C4-2B (cell line): Measurements from ENCODE around the gene CNGA3.

Source experiments
- CTCF ChIP-seq: fragments of 450-650 bp; conservative IDR thresholded peaks from 2 replicates; pipeline ENCODE4 v1.5.1; 2017; ENCODE audit warnings: mild to moderate bottlenecking
- ZFX ChIP-seq: fragments of 450-650 bp; IDR thresholded peaks from 2 replicates; pipeline ENCODE4 v1.6.1; 2017

- TF ChIP-seq CTCF, result no peak
- TF ChIP-seq ZFX, result no peak
Observed at GRCh38 chr2:98416383-98417159, 70.3 kb downstream of the CNGA3 start.
